ENCODE results near the gene GIPR. TPM values are rescaled to one million over a fixed set of nuclear protein-coding genes. Genes with fewer than 3 reads are reported as not detected.
A peak's percentile ranks its signal among the peaks of the same experiment; 100 is the strongest.

The GIPR gene
- total and polyA plus RNA-seq, 4 donors: 0.45 to 2.4 TPM; not detected in 2

- Histone ChIP-seq H3K4me3 (ENCODE audit: low read length in 2 of 2) (no peak overlapping the region), H3K4me1 (ENCODE audit: control insufficient read depth in 1 of 2, insufficient read depth in 2 of 2, low read length in 2 of 2) (no peaks in the 10 kb centered on the region), H3K27ac (ENCODE audit: low read depth in 1 of 2, low read length in 2 of 2) (no peak overlapping the region), H3K27me3 (ENCODE audit: control insufficient read depth in 1 of 2, insufficient read depth in 2 of 2, low read length in 1 of 2) (no peaks in the 10 kb centered on the region), H3K9me3 (ENCODE audit: control insufficient read depth, low read length) (no peaks in the 10 kb centered on the region), H3K36me3 (ENCODE audit: control insufficient read depth in 1 of 2, insufficient read depth in 2 of 2, low read length in 1 of 2) (no peaks in the 10 kb centered on the region)
- intact Hi-C loops (cut with DNase I): loop anchor here in 1 of 2 donors (1.0 to 5.0 kb wide), 3 partner anchors 37 to 137 kb away; partner anchors contain the start of gene VASP
- WGBS, 2 donors: 66 to 67% methylated on average over 14 of the region's 14 CpGs
- DNase-seq: no peak
- no peak for ATAC-seq (ENCODE audit: low FRiP score)
Measured at GRCh38 chr19:45643927-45644771, 23.9 kb upstream of the GIPR start.

- Histone ChIP-seq H3K36me3 (ENCODE audit: control insufficient read depth in 1 of 2, insufficient read depth in 2 of 2, low read length in 1 of 2) (no peaks in the 10 kb centered on the region), H3K4me1 (ENCODE audit: control insufficient read depth in 1 of 2, insufficient read depth in 2 of 2, low read length in 2 of 2) (no peaks in the 10 kb centered on the region), H3K27ac (ENCODE audit: low read depth in 1 of 2, low read length in 2 of 2) (no peak overlapping the region), H3K4me3 (ENCODE audit: low read length in 2 of 2) (no peak overlapping the region), H3K9me3 (ENCODE audit: control insufficient read depth, low read length) (no peaks in the 10 kb centered on the region), H3K27me3 (ENCODE audit: control insufficient read depth in 1 of 2, insufficient read depth in 2 of 2, low read length in 1 of 2) (no peaks in the 10 kb centered on the region)
- DNase-seq: no peak
- 8 to 13% methylated on average over 27 to 35 of the region's 35 CpGs for WGBS, 2 donors
- intact Hi-C loops (cut with DNase I): no loop called here
- ATAC-seq (ENCODE audit: low FRiP score): no peak
Measured at GRCh38 chr19:45645068-45645630, 22.9 kb upstream of the GIPR start.

- intact Hi-C loops (cut with DNase I): no loop called here
- WGBS, 2 donors: 1% methylated on average over 27 of the region's 27 CpGs
- H3K27ac ChIP-seq (ENCODE audit: low read depth in 1 of 2, low read length in 2 of 2): no peak overlapping the region
- ATAC-seq (ENCODE audit: low FRiP score) (peak; percentile 58), DNase-seq (peak; percentile 81 to 83)
- H3K9me3 ChIP-seq (ENCODE audit: control insufficient read depth, low read length): no peaks in the 10 kb centered on the region
- no peaks in the 10 kb centered on the region for H3K27me3 ChIP-seq (ENCODE audit: control insufficient read depth in 1 of 2, insufficient read depth in 2 of 2, low read length in 1 of 2)
- no peaks in the 10 kb centered on the region for H3K4me1 ChIP-seq (ENCODE audit: control insufficient read depth in 1 of 2, insufficient read depth in 2 of 2, low read length in 2 of 2)
- no peak overlapping the region for H3K4me3 ChIP-seq (ENCODE audit: low read length in 2 of 2)
- no peaks in the 10 kb centered on the region for H3K36me3 ChIP-seq (ENCODE audit: control insufficient read depth in 1 of 2, insufficient read depth in 2 of 2, low read length in 1 of 2)
Measured at GRCh38 chr19:45645631-45646344, 22.2 kb upstream of the GIPR start.

GRCh38 chr19:45646345-45646698 is 21.7 kb upstream of the GIPR start:
- H3K4me1 ChIP-seq (ENCODE audit: control insufficient read depth in 1 of 2, insufficient read depth in 2 of 2, low read length in 2 of 2): no peaks in the 10 kb centered on the region
- H3K27ac ChIP-seq (ENCODE audit: low read depth in 1 of 2, low read length in 2 of 2): no peak overlapping the region
- 13 to 14% methylated on average over 9 of the region's 9 CpGs for WGBS, 2 donors
- H3K9me3 ChIP-seq (ENCODE audit: control insufficient read depth, low read length): no peaks in the 10 kb centered on the region
- no peaks in the 10 kb centered on the region for H3K36me3 ChIP-seq (ENCODE audit: control insufficient read depth in 1 of 2, insufficient read depth in 2 of 2, low read length in 1 of 2)
- H3K4me3 ChIP-seq (ENCODE audit: low read length in 2 of 2): no peak overlapping the region
- ATAC-seq (ENCODE audit: low FRiP score) (no peak), DNase-seq (no peak)
- intact Hi-C loops (cut with DNase I): no loop called here
- no peaks in the 10 kb centered on the region for H3K27me3 ChIP-seq (ENCODE audit: control insufficient read depth in 1 of 2, insufficient read depth in 2 of 2, low read length in 1 of 2)

- H3K36me3 ChIP-seq (ENCODE audit: control insufficient read depth in 1 of 2, insufficient read depth in 2 of 2, low read length in 1 of 2): no peaks in the 10 kb centered on the region
- DNase-seq (no peak), ATAC-seq (ENCODE audit: low FRiP score) (no peak)
- no peak overlapping the region for H3K27ac ChIP-seq (ENCODE audit: low read depth in 1 of 2, low read length in 2 of 2)
- no peak overlapping the region for H3K4me3 ChIP-seq (ENCODE audit: low read length in 2 of 2)
- H3K4me1 ChIP-seq (ENCODE audit: control insufficient read depth in 1 of 2, insufficient read depth in 2 of 2, low read length in 2 of 2): no peaks in the 10 kb centered on the region
- no peaks in the 10 kb centered on the region for H3K9me3 ChIP-seq (ENCODE audit: control insufficient read depth, low read length)
- WGBS, 2 donors: 82 to 85% methylated on average over 3 of the region's 3 CpGs
- intact Hi-C loops (cut with DNase I): no loop called here
- no peaks in the 10 kb centered on the region for H3K27me3 ChIP-seq (ENCODE audit: control insufficient read depth in 1 of 2, insufficient read depth in 2 of 2, low read length in 1 of 2)
Measured at GRCh38 chr19:45650722-45651121, 17.3 kb upstream of the GIPR start.

GRCh38 chr19:45653634-45654033 is 14.4 kb upstream of the GIPR start:
- Histone ChIP-seq H3K4me3 (ENCODE audit: low read length in 2 of 2) (no peak overlapping the region), H3K27ac (ENCODE audit: low read depth in 1 of 2, low read length in 2 of 2) (no peak overlapping the region), H3K9me3 (ENCODE audit: control insufficient read depth, low read length) (no peaks in the 10 kb centered on the region), H3K4me1 (ENCODE audit: control insufficient read depth in 1 of 2, insufficient read depth in 2 of 2, low read length in 2 of 2) (no peaks in the 10 kb centered on the region), H3K27me3 (ENCODE audit: control insufficient read depth in 1 of 2, insufficient read depth in 2 of 2, low read length in 1 of 2) (no peaks in the 10 kb centered on the region), H3K36me3 (ENCODE audit: control insufficient read depth in 1 of 2, insufficient read depth in 2 of 2, low read length in 1 of 2) (no peaks in the 10 kb centered on the region)
- 27 to 34% methylated on average over 5 of the region's 5 CpGs for WGBS, 2 donors
- no peak for DNase-seq
- intact Hi-C loops (cut with DNase I): no loop called here
- no peak for ATAC-seq (ENCODE audit: low FRiP score)

- Histone ChIP-seq H3K36me3 (ENCODE audit: control insufficient read depth in 1 of 2, insufficient read depth in 2 of 2, low read length in 1 of 2) (no peaks in the 10 kb centered on the region), H3K4me3 (ENCODE audit: low read length in 2 of 2) (no peak overlapping the region), H3K4me1 (ENCODE audit: control insufficient read depth in 1 of 2, insufficient read depth in 2 of 2, low read length in 2 of 2) (no peaks in the 10 kb centered on the region), H3K27ac (ENCODE audit: low read depth in 1 of 2, low read length in 2 of 2) (no peak overlapping the region), H3K27me3 (ENCODE audit: control insufficient read depth in 1 of 2, insufficient read depth in 2 of 2, low read length in 1 of 2) (no peaks in the 10 kb centered on the region), H3K9me3 (ENCODE audit: control insufficient read depth, low read length) (no peaks in the 10 kb centered on the region)
- no peak for DNase-seq
- ATAC-seq (ENCODE audit: low FRiP score): no peak
- 33 to 96% methylated on average over 3 of the region's 3 CpGs for WGBS, 2 donors
- intact Hi-C loops (cut with DNase I): no loop called here
Measured at GRCh38 chr19:45655073-45655472, 12.9 kb upstream of the GIPR start.

GRCh38 chr19:45657520-45658167 is 10.4 kb upstream of the GIPR start:
- no peak overlapping the region for H3K4me3 ChIP-seq (ENCODE audit: low read length in 2 of 2)
- H3K9me3 ChIP-seq (ENCODE audit: control insufficient read depth, low read length): no peaks in the 10 kb centered on the region
- no peaks in the 10 kb centered on the region for H3K27me3 ChIP-seq (ENCODE audit: control insufficient read depth in 1 of 2, insufficient read depth in 2 of 2, low read length in 1 of 2)
- 26 to 27% methylated on average over 14 of the region's 14 CpGs for WGBS, 2 donors
- ATAC-seq (ENCODE audit: low FRiP score): no peak
- intact Hi-C loops (cut with DNase I): no loop called here
- H3K27ac ChIP-seq (ENCODE audit: low read depth in 1 of 2, low read length in 2 of 2): no peak overlapping the region
- H3K36me3 ChIP-seq (ENCODE audit: control insufficient read depth in 1 of 2, insufficient read depth in 2 of 2, low read length in 1 of 2): no peaks in the 10 kb centered on the region
- DNase-seq: no peak
- no peaks in the 10 kb centered on the region for H3K4me1 ChIP-seq (ENCODE audit: control insufficient read depth in 1 of 2, insufficient read depth in 2 of 2, low read length in 2 of 2)

Measured in aorta (tissue), 5 donors.